Right lobe of liver (tissue), 4 donors: ENCODE measurements around the gene ATRNL1.

Experiments
- CTCF ChIP-seq, 4 donors: fragments of 200-600 bp in 3 of 4; fragments of 450-650 bp in 1 of 4; IDR thresholded peaks; one replicate each; pipeline versions ENCODE4 v1.5.1 to v1.8.0; 2016 to 2022; ENCODE audit warnings: antibody characterized with exemption in 4 of 4, mild to moderate bottlenecking in 2 of 4
- POLR2A ChIP-seq: fragments of 450-650 bp; IDR thresholded peaks from one replicate; pipeline ENCODE4 v1.6.1; 2017; ENCODE audit warnings: antibody characterized with exemption, mild to moderate bottlenecking
- donor health status: DM: no; HTN: no; CAD: no.
- donor health status: DM: no; HTN: no; CAD: no.
- donor health status: DM: no; HTN: yes; CAD: no.

GRCh38 chr10:115861455-115861854 is 768.3 kb downstream of the ATRNL1 start:
- TF ChIP-seq POLR2A (no peak), CTCF (IDR thresholded peaks at IDR 0.05) (no peak)
